GM20431 (cell line): ENCODE measurements around the gene EXOSC3.
"Not testable (repeated sequence)": the region's sequence is repeated elsewhere in the genome, so short reads cannot be mapped to it uniquely, and the experiment has no call there.

ENCODE experiments used
- in situ Hi-C: fragments of 300-500 bp; cut with MseI, MboI; formaldehyde crosslinking; loops from one replicate; pipeline ENCODE4 v1.15.0; 2020; ENCODE audit warnings: low sequenced_read_pairs; ENCODE audit not compliant: unreplicated experiment

The EXOSC3 gene

DNA sequence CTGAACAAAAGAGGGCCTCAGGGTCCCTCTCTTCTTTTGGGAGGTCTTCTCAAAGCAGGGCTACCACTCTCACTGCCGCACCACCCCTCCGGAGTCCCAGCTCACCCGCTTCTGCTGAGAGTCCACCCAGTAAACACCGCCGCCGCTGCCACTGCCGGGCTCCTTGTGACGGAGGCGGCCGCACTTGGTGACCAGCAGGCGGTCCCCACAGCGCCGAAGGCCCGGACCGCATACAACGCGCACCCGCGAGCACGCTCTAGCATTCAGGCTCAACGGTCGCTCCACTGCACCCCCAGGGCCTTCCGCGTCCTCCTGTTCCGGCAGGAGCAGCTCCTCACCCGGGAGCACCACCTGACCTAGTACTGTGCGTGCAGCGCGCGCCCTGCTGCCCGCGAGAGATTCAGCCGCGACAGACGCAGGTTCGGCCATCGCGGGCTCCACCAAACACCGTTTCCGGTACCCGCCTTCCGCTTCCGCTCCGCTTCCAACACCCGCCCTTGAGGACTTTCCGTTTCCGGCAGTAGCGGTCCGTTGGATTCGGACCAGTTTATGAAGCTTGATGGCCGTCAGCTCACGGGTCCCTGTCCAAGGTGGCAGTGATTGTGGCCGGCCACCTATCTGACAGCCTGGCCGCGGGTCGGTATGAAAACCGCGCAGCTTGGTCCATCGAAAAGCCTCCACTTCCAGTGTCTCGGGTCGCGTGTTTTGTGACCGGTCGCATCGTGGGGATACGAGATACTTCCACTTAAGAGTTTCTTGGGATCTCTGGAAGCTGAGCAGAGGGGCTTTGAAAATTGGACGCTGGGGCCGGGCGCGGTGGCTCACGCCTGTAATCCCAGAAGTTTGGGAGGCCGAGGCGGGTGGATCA lies at the start of gene EXOSC3:
TSS of gene EXOSC3 (minus strand) at position 449 of the 868 bp plus-strand sequence. CDS start at position 429, 20 bp downstream.
- in situ Hi-C loops, result no loop called here

GRCh38 chr9:37827483-37828165 lies 42.8 kb upstream of the EXOSC3 start:
- in situ Hi-C loops, result no loop called here

DNA sequence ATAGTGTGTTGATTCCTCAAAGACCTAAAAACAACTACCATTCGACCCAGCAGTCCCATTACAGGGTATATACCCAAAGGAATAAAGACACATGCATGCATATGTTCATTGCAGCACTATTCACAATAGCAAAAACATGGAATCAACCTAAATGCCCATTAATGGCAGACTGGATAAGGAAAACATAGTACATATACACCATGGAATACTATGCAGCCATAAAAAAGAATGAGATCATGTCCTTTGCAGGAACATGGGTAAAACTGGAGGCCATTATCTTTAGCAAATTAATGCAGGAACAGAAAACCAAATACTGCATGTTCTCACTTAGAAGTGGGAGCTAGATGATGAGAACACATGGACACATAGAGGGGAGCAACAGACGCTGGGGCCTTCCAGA lies 40.3 kb upstream of the EXOSC3 start:
- in situ Hi-C loops, result not testable (repeated sequence)

DNA sequence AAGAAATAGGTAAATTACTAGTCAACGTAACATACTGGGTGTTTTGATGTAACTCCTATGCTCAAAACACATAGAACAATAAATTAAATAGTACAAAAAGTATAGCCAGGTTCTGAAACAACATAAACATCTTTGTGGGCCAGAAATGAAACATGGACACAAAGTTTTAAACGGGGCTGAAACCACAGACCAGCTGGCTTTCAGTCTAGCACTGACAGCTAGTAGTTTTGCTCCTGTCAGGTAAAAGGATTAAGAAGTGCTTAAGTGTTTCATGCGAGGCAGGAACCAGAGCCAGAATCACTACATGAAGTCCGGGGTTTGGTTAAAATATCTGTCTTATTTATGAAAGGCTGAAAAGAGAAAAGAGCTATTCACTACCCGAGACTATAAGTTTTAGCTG lies 35.3 kb upstream of the EXOSC3 start:
- in situ Hi-C loops, result no loop called here

DNA sequence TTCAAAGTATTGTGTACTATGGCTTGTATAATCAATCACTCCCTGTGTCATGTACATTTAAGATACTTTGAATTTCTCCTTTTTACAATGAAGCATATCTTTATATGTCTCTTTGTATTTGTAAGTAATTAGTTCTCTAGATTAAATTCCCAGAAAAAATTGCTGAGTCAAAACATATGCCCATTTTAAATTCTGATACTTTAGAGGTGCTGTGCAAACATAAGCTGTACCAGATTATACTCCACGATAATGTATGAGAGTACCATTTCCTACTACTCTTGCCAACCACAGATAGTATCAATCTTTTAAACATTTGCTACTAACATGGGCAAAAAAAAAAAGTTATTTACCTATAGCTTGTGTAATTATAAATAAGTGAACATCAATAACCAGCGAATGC lies 34.0 kb upstream of the EXOSC3 start:
- in situ Hi-C loops, result no loop called here

DNA sequence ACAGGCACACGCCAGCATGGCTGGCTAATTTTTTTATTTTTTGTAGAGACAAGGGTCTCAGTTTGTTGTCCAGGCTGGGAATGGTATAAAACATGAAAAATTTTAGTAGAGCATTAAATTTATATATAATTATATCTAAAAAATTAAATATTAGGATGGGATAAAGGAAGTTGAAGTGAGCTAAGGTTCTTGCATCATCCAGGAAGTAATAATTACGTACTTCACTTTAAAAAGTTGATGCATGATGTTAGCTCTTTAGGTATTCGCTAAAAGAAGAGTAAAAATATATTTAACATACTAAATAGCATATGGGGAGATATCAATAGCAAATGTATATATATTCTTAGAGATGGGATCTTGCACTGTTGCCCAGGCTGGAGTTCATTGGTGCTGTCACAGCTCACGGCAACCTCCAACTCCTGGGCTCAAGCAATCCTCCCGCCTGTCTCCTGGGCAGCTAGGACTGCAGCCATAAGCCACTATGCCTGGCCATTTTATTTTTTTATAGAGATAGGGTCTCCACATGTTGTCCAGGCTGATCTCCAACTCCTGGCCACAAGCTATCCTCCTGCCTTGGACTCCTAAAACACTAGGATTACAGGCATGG lies 28.0 kb upstream of the EXOSC3 start:
- in situ Hi-C loops, result no loop called here

GRCh38 chr9:37811906-37812476 lies 27.1 kb upstream of the EXOSC3 start:
- in situ Hi-C loops, result no loop called here

- in situ Hi-C loops, result not testable (repeated sequence)
Observed at GRCh38 chr9:37809676-37810075, 24.8 kb upstream of the EXOSC3 start.

GRCh38 chr9:37806271-37806670 lies 21.4 kb upstream of the EXOSC3 start:
- in situ Hi-C loops, result no loop called here

DNA sequence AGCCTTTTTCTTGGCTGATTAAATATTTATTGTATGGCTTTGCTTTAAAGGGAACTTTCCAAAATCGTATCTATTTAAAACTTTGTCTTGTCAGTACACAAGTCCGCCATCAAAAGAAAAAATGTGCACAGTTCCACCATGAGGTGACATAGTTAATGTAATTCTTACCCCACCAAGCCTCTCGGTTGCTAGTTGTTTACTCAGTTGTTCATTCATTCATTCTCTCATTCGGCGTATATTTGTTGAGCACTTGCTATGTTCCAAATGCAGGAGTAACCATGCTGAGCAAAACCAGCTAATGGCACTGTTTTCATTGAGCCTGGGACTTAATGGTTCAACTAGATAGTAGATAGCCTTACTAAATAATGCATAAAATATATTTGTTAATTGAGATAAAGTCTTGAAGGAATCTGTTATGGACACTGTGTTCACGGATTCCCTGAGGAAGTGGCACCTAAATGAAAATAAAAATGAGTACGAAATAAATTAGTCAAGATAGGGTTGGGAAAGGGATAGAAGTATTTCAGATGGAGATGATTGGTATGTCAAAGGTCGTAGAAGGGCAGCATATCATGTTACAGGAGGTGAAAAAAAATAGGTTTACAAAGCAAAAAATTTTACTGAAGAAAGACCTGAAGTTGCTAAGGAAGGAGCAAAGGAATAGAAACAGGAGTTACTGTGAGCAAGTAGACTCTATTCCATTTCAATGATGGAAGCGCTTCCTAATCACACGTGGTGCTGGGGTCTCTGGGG lies 17.3 kb upstream of the EXOSC3 start:
- in situ Hi-C loops, result no loop called here

GRCh38 chr9:37801287-37801850 lies 16.5 kb upstream of the EXOSC3 start:
- in situ Hi-C loops, result no loop called here

DNA sequence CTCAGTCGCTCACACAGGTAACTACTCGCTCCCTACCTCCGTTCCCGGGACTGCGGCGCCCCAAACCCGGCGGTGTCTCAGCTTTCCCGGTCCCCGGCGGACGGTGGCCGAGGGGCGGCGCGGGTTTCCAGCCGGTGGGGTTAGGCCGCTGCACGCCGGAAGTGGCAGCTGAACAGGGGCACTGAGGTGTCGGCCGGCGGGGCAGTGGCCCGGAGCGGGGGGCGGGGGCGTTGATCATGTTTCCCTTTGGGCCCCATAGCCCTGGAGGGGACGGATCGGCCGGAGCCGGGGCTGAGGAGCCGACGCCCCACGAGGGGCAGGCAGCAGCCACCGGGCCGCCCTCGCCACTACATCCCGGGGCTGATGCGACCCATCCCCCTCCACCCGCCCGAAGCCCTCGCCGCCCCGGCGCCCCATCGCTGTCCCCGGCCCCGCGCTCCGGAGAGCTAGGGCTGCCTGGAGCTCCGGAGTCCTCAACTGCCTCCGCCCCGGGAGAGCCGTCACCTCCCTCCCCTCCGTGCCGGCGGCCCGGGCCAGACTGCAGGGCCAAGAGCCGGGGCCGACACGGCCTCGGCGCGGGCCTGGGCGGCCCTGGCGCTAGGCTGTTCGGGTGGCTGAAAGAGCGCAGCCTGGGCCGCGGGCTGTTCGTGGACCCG lies 15.9 kb upstream of the EXOSC3 start, which contains the start of gene DCAF10:
TSS of gene DCAF10 (plus strand) at position 167 of the 656 bp plus-strand sequence. CDS start at position 237, 70 bp downstream.
- in situ Hi-C loops, result no loop called here

DNA sequence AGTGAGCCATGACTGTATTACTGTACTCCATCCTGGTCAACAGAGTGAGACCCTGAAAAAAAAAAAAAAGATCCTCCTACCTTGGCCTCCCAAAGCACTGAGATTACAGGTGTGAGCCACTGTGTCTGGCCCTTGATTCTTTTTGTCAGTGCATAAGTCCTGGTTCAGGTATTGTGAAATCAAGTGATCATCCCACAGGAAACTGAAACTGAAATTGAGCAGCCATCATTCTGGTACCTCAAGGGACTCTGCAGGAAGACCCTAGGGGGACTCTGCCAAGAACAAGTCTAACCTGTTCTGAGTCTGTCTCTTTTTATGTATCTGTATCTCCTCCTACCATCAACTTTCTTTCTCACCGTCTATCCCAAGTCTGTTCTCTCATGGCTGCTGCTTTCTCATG lies 13.8 kb upstream of the EXOSC3 start:
- in situ Hi-C loops, result no loop called here

- in situ Hi-C loops, result no loop called here
Observed at GRCh38 chr9:37796232-37796631, 11.4 kb upstream of the EXOSC3 start.

DNA sequence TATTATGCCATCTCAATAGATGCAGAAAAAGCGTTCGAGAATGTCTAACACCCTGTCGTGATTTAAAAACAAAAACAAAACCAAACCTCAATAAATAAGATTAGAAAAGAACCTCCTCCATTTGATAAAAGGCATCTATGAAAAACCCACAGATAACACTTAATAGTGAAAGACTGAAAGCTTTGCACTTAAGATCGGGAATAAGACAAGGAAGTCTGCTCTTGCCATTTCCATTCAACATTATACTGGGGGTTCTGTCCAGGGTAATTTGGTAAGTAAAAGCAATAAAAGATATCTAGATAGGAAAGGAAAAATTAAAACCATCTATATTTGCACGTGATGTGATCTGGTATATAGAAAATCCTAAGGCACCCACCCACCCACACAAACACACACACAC lies 7.3 kb upstream of the EXOSC3 start:
- in situ Hi-C loops, result no loop called here

GRCh38 chr9:37790096-37790495 lies 5.2 kb upstream of the EXOSC3 start:
- in situ Hi-C loops, result no loop called here

DNA sequence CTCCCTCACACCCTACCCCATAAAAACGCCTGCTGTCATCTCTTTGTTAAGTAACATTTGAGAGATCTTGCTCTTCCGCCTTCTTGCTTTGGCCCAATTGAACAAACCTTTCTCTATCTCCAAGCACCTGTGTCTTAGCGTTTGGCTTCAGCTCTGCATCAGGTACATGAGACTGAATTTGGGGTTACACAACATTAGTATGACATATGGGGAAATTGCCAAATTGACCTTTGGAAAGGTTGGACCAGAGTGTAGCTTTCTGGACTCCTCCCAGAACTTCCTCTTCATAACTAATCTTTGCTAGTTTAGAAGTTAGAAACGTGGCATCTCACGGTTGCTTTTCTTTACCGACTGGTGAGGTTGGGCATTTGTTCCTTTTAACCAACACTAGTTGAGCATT lies 3.5 kb upstream of the EXOSC3 start:
- in situ Hi-C loops, result no loop called here

- in situ Hi-C loops, result no loop called here
Observed at GRCh38 chr9:37787059-37787458, 2.2 kb upstream of the EXOSC3 start.

DNA sequence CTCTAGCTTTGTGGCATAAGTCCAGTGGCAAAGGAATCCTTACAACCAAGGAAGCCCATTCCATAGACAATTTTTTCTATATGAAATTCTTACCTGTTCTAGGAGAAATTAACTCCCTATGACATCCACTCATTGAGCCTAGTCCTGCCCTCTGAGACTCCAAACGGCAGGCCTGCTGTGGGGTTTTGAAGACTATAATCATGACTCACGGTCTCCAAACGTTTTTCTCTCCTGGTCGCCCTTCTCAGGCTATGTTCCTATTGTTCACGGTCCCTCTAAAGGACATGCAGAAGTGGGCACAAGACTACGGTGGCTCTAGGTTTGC lies 611 bp downstream of the EXOSC3 start:
- in situ Hi-C loops, result no loop called here
